Endothelial cell of umbilical vein (primary cell): ENCODE measurements around the gene ALDH7A1. TPM values are rescaled to one million over a fixed set of nuclear protein-coding genes. Genes with fewer than 3 reads are reported as not detected.

Source experiments
- BruUV-seq: library from RNA; stranded (reverse); fragments of 400-500 nt; replicated peaks from 2 replicates; lab custom pipeline; 2021; lab: Mats Ljungman, UMichigan
- CTCF ChIA-PET: fragments of 300-600, 350-600 bp; sonication (Branson Sonifier 250); formaldehyde crosslinking; loops from one replicate; lab custom pipeline; 2021; ENCODE audit warnings: antibody characterized with exemption, inconsistent platforms; lab: Charles Lee
- POLR2A ChIA-PET: fragments of 300-600, 350-600 bp; sonication (Branson Sonifier 250); formaldehyde crosslinking; loops from one replicate; lab custom pipeline; 2021; ENCODE audit warnings: antibody characterized with exemption, inconsistent platforms; lab: Charles Lee
- DNase-seq: peaks from one replicate; pipeline ENCODE4 v3.0.0-alpha.2; 2011; ENCODE audit warnings: low read depth, low spot score
- FAIRE-seq: peaks from 2 replicates; lab custom pipeline; 2011; peaks lifted over from hg19 to GRCh38; lab: Jason Lieb, UNC
- H2AFZ ChIP-seq: 2 replicates; pipeline ENCODE4 v1.6.0; 2012; ENCODE audit warnings: low read depth, low read length, control low read depth, inconsistent platforms
- H3K27ac ChIP-seq: 2 replicates; pipeline ENCODE4 v1.5.1; 2011; ENCODE audit warnings: low read depth, mild to moderate bottlenecking, control low read depth, low read length, moderate library complexity; ENCODE audit not compliant: insufficient read depth
- H3K27me3 ChIP-seq, 2 experiments: 2 replicates each; pipeline versions ENCODE4 v1.6.0 to v1.6.1; 2011; ENCODE audit warnings: low read length in 2 of 2, mixed read lengths in 1 of 2; ENCODE audit not compliant: control insufficient read depth in 2 of 2, insufficient read depth in 2 of 2
- H3K36me3 ChIP-seq, 2 experiments: 2 replicates in 1 of 2; 3 replicates in 1 of 2; pipeline ENCODE4 v1.5.1; 2011; ENCODE audit warnings: low read length in 2 of 2, mild to moderate bottlenecking in 1 of 2, moderate library complexity in 1 of 2; ENCODE audit not compliant: control insufficient read depth in 2 of 2, insufficient read depth in 2 of 2; ENCODE audit errors: extremely low read depth in 1 of 2
- H3K4me1 ChIP-seq: 3 replicates; pipeline ENCODE4 v1.5.1; 2011; ENCODE audit warnings: mild to moderate bottlenecking, low read length; ENCODE audit not compliant: control insufficient read depth, insufficient read depth; ENCODE audit errors: extremely low read depth
- H3K4me2 ChIP-seq: 2 replicates; pipeline ENCODE4 v1.6.1; 2011; ENCODE audit warnings: low read length, control low read depth, mixed read lengths; ENCODE audit not compliant: insufficient read depth
- H3K4me3 ChIP-seq, 3 experiments: fragments of 200-600 bp in 1 of 3; sonication (generic), shearing (Covaris generic) in 1 of 3; replicated peaks in 1 of 3; 2 replicates each; pipeline ENCODE4 v1.5.1; 2011 to 2016; ENCODE audit warnings: control low read depth in 3 of 3, low read length in 3 of 3, mild to moderate bottlenecking in 2 of 3, inconsistent platforms in 1 of 3, low read depth in 1 of 3, moderate library complexity in 1 of 3; ENCODE audit not compliant: insufficient read depth in 1 of 3
- H3K79me2 ChIP-seq: 2 replicates; pipeline ENCODE4 v1.6.0; 2012; ENCODE audit warnings: low read length, inconsistent platforms; ENCODE audit not compliant: control insufficient read depth, insufficient read depth
- H3K9ac ChIP-seq: replicated peaks from 2 replicates; pipeline ENCODE3; 2011; ENCODE audit warnings: low read length, control low read depth; ENCODE audit not compliant: insufficient read depth; ENCODE audit errors: extremely low read depth
- H3K9me1 ChIP-seq: replicated peaks from 3 replicates; pipeline ENCODE4 v1.6.0; 2011; ENCODE audit warnings: mild to moderate bottlenecking, low read length; ENCODE audit not compliant: control insufficient read depth, insufficient read depth; ENCODE audit errors: extremely low read depth
- H3K9me3 ChIP-seq: replicated peaks from 2 replicates; pipeline ENCODE4 v1.5.1; 2012; ENCODE audit warnings: low read length, inconsistent platforms; ENCODE audit not compliant: control insufficient read depth, insufficient read depth
- H4K20me1 ChIP-seq: replicated peaks from 2 replicates; pipeline ENCODE3; 2011; ENCODE audit warnings: mild to moderate bottlenecking, low read length; ENCODE audit not compliant: control insufficient read depth, insufficient read depth; ENCODE audit errors: extremely low read depth
- CTCF ChIP-seq, 2 donors: IDR thresholded peaks; 1 replicate in 1 of 2; 2 replicates in 1 of 2; pipeline ENCODE4 v1.5.1; 2011; ENCODE audit warnings: low read length in 2 of 2, mild to moderate bottlenecking in 2 of 2, moderate library complexity in 2 of 2, control low read depth in 1 of 2, inconsistent platforms in 1 of 2, low read depth in 1 of 2; ENCODE audit not compliant: insufficient read depth in 1 of 2; ENCODE audit errors: extremely low read depth in 1 of 2
- EZH2 ChIP-seq: IDR thresholded peaks from 2 replicates; pipeline ENCODE4 v1.6.1; 2012; ENCODE audit warnings: borderline replicate concordance, low read depth, mild to moderate bottlenecking, moderate library complexity, low read length, inconsistent platforms; ENCODE audit not compliant: severe bottlenecking
- FOS ChIP-seq: IDR thresholded peaks from 2 replicates; pipeline ENCODE4 v1.6.1; 2011; ENCODE audit warnings: mild to moderate bottlenecking, low read length, moderate library complexity, borderline replicate concordance; ENCODE audit not compliant: insufficient read depth
- GATA2 ChIP-seq: IDR thresholded peaks from 2 replicates; pipeline ENCODE4 v1.7.0; 2011; ENCODE audit warnings: low read depth, mild to moderate bottlenecking, moderate library complexity, mixed read lengths, low read length; ENCODE audit not compliant: insufficient read length, insufficient read depth
- JUN ChIP-seq: IDR thresholded peaks from 2 replicates; pipeline ENCODE4 v1.6.1; 2011; ENCODE audit warnings: borderline replicate concordance, low read depth; ENCODE audit not compliant: insufficient read length, insufficient read depth
- MAX ChIP-seq: IDR thresholded peaks from 2 replicates; pipeline ENCODE4 v1.6.1; 2011; ENCODE audit not compliant: insufficient read depth, insufficient read length
- MYC ChIP-seq: IDR thresholded peaks from one replicate; pipeline ENCODE4 v1.6.1; 2011; ENCODE audit warnings: mild to moderate bottlenecking, low read depth, low read length
- POLR2A ChIP-seq: IDR thresholded peaks from 2 replicates; pipeline ENCODE4 v1.6.1; 2012; ENCODE audit warnings: low read depth, mild to moderate bottlenecking, control low read depth, low read length
- POLR2AphosphoS5 ChIP-seq: IDR thresholded peaks from 2 replicates; pipeline ENCODE4 v1.6.1; 2012; ENCODE audit warnings: low read depth, mild to moderate bottlenecking, control low read depth, low read length, moderate library complexity; ENCODE audit not compliant: insufficient read depth
- dilution Hi-C: fragments of 300-500 bp; cut with MboI; formaldehyde crosslinking; loops from one replicate; pipeline ENCODE4 v1.15.0; 2019; ENCODE audit warnings: low sequenced_read_pairs; ENCODE audit not compliant: extremely low pct_ligation_motif_present
- intact Hi-C: fragments of 100-400 bp; cut with micrococcal nuclease; formaldehyde crosslinking; loops from one replicate; pipeline ENCODE4 v1.10.0; 2022
- polyA plus RNA-seq, 4 experiments: library from polyadenylated mRNA; depleted of rRNA in 3 of 4; stranded (reverse) in 3 of 4; unstranded in 1 of 4; fragments of >200 nt; gene quantifications; 2 replicates each; pipeline versions ENCODE4 v1.2.1 to v1.2.3, GENCODE V29; 2011 to 2012; ENCODE audit warnings: missing spikeins in 1 of 4
- total RNA-seq: library from RNA; stranded (reverse); gene quantifications from 2 replicates; pipeline ENCODE4 v1.2.3, GENCODE V29; 2021

Gene ALDH7A1
- total and polyA plus RNA-seq, 2 donors (not counting 3 experiments of a cell fraction or from before 2014, with no cell fraction given): 43.6 to 103 TPM

GRCh38 chr5:126583761-126584160 lies 11.3 kb downstream of the ALDH7A1 start:
- no peak overlapping the region for H3K4me2 ChIP-seq
- H3K27ac ChIP-seq: no peak overlapping the region
- no peaks in the 10 kb centered on the region for H3K27me3 ChIP-seq
- FAIRE-seq (no peak), DNase-seq (no peak)
- no peaks in the 10 kb centered on the region for H3K4me1 ChIP-seq
- CTCF ChIA-PET: interaction anchor here (1.3 to 1.8 kb wide), 2 partner anchors 11 to 17 kb away, joined by 3 to 6 read pairs; partner anchors contain the start of genes ALDH7A1 and PHAX
- POLR2A ChIA-PET: no interaction called here
- no TSS peak for BruUV-seq
- H3K79me2 ChIP-seq: no peaks in the 10 kb centered on the region
- no peak overlapping the region for H3K4me3 ChIP-seq
- H3K36me3 ChIP-seq: peaks cover 2 to 3% of the 10 kb centered on the region in 2 experiments
- no peaks in the 10 kb centered on the region for H3K9me1 ChIP-seq
- no peak overlapping the region for H2AFZ ChIP-seq
- TF ChIP-seq EZH2: no peak
- no peak for TF ChIP-seq MAX
- TF ChIP-seq POLR2AphosphoS5: no peak
- TF ChIP-seq POLR2A: no peak
- no peak for TF ChIP-seq MYC
- no peak for TF ChIP-seq JUN
- no peak for TF ChIP-seq FOS
- no peak for TF ChIP-seq GATA2
- no peak for TF ChIP-seq CTCF (IDR thresholded peaks at IDR 0.05; ENCODE audit: extremely low read depth in 1 of 2, insufficient read depth in 1 of 2, low read depth in 1 of 2, low read length in 2 of 2)
- H3K9ac ChIP-seq: no peak overlapping the region
- no peaks in the 10 kb centered on the region for H3K9me3 ChIP-seq
- H4K20me1 ChIP-seq: no peaks in the 10 kb centered on the region
- intact Hi-C loops: no loop called here
- dilution Hi-C loops: no loop called here
